ENCODE measurements around the gene COG2. TPM values are rescaled to one million over a fixed set of nuclear protein-coding genes. Genes with fewer than 3 reads are reported as not detected.

COG2 gene
- total RNA-seq, 4 donors from 2014 or later, result 23.5 to 33.6 (median 26.0) TPM

DNA sequence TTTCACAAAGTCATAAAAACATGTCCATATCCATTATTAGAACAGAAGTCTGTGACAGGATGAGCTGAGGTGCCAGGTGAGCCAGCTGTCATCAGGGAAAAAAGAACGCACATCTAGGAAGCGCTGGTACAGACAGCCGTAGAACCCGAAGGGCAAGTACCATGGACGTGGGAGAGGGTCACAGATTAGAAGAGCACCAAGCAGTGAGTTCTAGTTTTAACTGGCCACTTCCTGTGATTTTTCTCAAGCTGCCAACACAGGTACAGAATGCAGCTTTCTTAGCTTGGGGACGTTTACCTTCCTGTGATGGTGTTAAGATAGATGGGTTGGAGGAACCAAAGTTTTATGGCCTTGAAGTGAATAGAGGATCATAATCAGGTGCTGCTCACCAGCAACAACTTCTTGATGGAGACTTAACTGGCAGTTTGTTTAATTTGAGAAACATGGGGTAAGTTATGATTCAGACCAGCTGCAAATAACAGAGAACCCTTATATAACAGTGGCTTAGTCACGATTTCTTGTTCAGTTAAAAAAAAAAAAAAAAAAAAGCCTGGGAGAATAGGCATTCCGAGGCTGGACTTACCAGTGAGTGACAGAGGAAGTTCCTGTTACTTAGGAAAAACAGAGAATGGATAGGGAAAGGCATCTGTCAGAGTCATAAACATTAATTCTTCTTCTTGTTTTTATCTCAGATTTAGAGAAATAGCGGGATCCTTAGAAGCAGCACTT is 40.8 kb downstream of the COG2 start:
- no peak overlapping the region for H3K4me3 ChIP-seq
- H3K9me3 ChIP-seq, result no peaks in the 10 kb centered on the region
- 42 to 74% methylated on average over 4 to 9 of the region's 9 CpGs for WGBS, 2 donors (ENCODE audit: low coverage in 1 of 2)
- H3K27me3 ChIP-seq, result no peaks in the 10 kb centered on the region
- ATAC-seq, result no peak
- H3K4me1 ChIP-seq, result peaks cover 0 to 32% (median 3%) of the 10 kb centered on the region in 3 donors
- H3K27ac ChIP-seq, result peak overlapping the region in 1 of 4 donors; percentile 46
- TF ChIP-seq POLR2A (IDR thresholded peaks at IDR 0.05) (no peak), POLR2AphosphoS5 (IDR thresholded peaks at IDR 0.05) (no peak), EP300 (IDR thresholded peaks at IDR 0.05) (no peak)
- TF ChIP-seq, protein P1, sequence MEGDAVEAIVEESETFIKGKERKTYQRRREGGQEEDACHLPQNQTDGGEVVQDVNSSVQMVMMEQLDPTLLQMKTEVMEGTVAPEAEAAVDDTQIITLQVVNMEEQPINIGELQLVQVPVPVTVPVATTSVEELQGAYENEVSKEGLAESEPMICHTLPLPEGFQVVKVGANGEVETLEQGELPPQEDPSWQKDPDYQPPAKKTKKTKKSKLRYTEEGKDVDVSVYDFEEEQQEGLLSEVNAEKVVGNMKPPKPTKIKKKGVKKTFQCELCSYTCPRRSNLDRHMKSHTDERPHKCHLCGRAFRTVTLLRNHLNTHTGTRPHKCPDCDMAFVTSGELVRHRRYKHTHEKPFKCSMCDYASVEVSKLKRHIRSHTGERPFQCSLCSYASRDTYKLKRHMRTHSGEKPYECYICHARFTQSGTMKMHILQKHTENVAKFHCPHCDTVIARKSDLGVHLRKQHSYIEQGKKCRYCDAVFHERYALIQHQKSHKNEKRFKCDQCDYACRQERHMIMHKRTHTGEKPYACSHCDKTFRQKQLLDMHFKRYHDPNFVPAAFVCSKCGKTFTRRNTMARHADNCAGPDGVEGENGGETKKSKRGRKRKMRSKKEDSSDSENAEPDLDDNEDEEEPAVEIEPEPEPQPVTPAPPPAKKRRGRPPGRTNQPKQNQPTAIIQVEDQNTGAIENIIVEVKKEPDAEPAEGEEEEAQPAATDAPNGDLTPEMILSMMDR (IDR thresholded peaks at IDR 0.05), result no peak
- peaks cover 7 to 77% of the 10 kb centered on the region in 2 donors for H3K36me3 ChIP-seq

DNA sequence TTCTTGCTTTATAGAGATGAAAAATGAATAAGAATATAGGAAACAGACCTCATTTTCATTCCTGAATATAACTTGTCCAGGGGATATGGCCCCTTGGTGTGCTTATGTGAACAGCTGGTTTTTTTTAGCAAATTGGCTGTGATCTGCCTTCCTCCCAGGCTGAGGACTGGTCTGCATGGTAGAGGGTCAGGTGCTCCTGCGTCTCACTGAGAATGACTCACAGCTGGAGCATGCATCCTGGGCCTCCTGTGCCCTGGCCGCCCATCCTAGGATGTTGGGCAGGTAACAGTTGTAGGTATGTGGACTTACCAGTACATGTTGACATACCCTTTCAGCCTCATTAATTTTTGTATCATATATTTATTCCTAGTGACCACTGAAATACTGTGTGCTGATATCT is 41.9 kb downstream of the COG2 start:
- ATAC-seq, result no peak
- Histone ChIP-seq H3K36me3 (peaks cover 4 to 77% of the 10 kb centered on the region in 2 donors), H3K27ac (no peak overlapping the region), H3K4me3 (no peak overlapping the region), H3K27me3 (no peaks in the 10 kb centered on the region), H3K4me1 (peaks cover 0 to 32% (median 3%) of the 10 kb centered on the region in 3 donors), H3K9me3 (no peaks in the 10 kb centered on the region)
- TF ChIP-seq POLR2A (IDR thresholded peaks at IDR 0.05) (no peak), EP300 (IDR thresholded peaks at IDR 0.05) (no peak), POLR2AphosphoS5 (IDR thresholded peaks at IDR 0.05) (no peak)
- TF ChIP-seq, protein P1 (IDR thresholded peaks at IDR 0.05), result no peak
- 100% methylated on average over 1 to 2 of the region's 2 CpGs for WGBS, 2 donors (ENCODE audit: low coverage in 1 of 2)

DNA sequence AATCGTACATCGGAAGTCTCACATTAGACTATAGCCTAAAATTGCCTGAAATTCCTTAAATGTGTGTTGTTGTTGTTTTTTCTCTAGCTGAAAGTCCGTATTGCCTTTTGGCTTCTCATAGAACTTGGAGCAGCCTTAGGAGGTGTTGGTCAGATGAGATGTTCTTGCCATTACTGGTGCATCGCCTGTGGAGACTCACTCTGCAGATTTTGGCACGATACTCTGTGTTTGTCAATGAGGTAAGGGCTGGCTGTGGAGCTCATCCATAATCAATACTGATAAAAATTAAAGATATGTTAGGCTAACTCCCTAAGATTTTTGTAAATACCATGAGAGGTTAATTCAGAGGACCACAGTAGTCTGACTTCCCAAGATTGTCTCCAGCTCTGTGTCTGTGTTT is 42.7 kb downstream of the COG2 start:
- TF ChIP-seq POLR2AphosphoS5 (IDR thresholded peaks at IDR 0.05), result no peak
- TF ChIP-seq, protein P1 (IDR thresholded peaks at IDR 0.05), result no peak
- TF ChIP-seq EP300 (IDR thresholded peaks at IDR 0.05), result no peak
- no peak for TF ChIP-seq POLR2A (IDR thresholded peaks at IDR 0.05)
- Histone ChIP-seq H3K9me3 (no peaks in the 10 kb centered on the region), H3K4me3 (no peak overlapping the region), H3K4me1 (peaks cover 0 to 32% (median 3%) of the 10 kb centered on the region in 3 donors), H3K27me3 (no peaks in the 10 kb centered on the region), H3K27ac (no peak overlapping the region), H3K36me3 (peaks cover 2 to 77% of the 10 kb centered on the region in 2 donors)
- 94% methylated on average over 5 of the region's 5 CpGs for WGBS, 2 donors (ENCODE audit: low coverage in 1 of 2)
- no peak for ATAC-seq

DNA sequence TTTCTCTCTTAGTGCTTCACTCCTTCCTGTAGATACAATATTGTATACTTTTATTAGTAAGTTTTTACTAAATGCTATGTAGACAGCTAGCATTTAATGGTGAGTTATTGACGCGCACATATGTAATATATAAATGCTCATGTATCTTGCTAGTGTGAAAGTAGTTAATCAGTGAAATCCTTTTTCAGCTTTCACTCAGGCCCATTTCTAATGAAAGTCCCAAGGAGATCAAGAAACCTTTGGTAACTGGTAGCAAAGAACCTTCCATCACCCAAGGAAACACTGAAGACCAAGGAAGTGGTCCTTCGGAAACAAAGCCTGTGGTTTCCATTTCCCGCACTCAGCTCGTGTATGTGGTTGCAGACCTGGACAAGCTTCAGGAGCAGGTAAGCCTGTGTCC is 44.5 kb downstream of the COG2 start:
- H3K27me3 ChIP-seq, result no peaks in the 10 kb centered on the region
- TF ChIP-seq EP300 (IDR thresholded peaks at IDR 0.05) (no peak), POLR2AphosphoS5 (IDR thresholded peaks at IDR 0.05) (no peak)
- no peak overlapping the region for H3K4me3 ChIP-seq
- H3K4me1 ChIP-seq, result peaks cover 0 to 24% (median 3%) of the 10 kb centered on the region in 3 donors
- H3K27ac ChIP-seq, result no peak overlapping the region
- H3K9me3 ChIP-seq, result no peaks in the 10 kb centered on the region
- ATAC-seq, result no peak
- WGBS, 2 donors (ENCODE audit: low coverage in 1 of 2), result 82 to 83% methylated on average over 5 of the region's 5 CpGs
- H3K36me3 ChIP-seq, result peaks cover 5 to 85% of the 10 kb centered on the region in 2 donors

DNA sequence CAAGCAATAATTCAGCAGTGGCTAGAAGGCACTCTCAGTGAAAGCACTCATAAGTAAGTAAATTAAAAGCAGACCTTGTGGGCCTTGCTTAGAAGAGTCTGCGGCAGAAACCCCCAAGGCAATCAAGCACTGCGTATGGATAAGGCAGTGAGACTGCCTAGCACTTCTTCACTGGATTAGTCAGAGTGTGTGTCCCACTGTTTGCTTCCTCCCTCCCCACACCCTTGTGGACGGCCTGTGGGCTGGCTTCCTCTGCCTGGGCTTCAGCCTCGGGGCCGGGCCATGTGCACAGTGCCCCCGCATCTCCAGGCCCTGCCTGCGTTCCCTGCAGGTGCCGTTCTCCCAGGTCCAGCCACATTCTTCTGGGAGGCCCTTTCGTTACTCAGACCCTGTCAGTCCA is 47.8 kb downstream of the COG2 start:
- no peak overlapping the region for H3K4me3 ChIP-seq
- H3K27ac ChIP-seq, result no peak overlapping the region
- H3K4me1 ChIP-seq, result no peaks in the 10 kb centered on the region
- ATAC-seq, result no peak
- no CpG with 5 or more reads among the region's 9 CpGs for WGBS, 2 donors (ENCODE audit: low coverage in 1 of 2)
- TF ChIP-seq POLR2AphosphoS5 (IDR thresholded peaks at IDR 0.05) (no peak), EP300 (IDR thresholded peaks at IDR 0.05) (no peak), POLR2A (IDR thresholded peaks at IDR 0.05) (no peak)
- TF ChIP-seq, protein P1 (IDR thresholded peaks at IDR 0.05), result no peak
- peaks cover 2 to 98% of the 10 kb centered on the region in 2 donors for H3K36me3 ChIP-seq
- H3K27me3 ChIP-seq, result no peaks in the 10 kb centered on the region
- no peaks in the 10 kb centered on the region for H3K9me3 ChIP-seq
